WI38 (cell line): ENCODE results near the gene KHDC4.

Source experiments
- H3K4me3 ChIP-seq: 2 replicates; pipeline ENCODE4 v1.5.1; 2011; ENCODE audit warnings: low read depth, mild to moderate bottlenecking, control low read depth, low read length
- CTCF ChIP-seq: IDR thresholded peaks from 2 replicates; pipeline ENCODE4 v1.5.1; 2012; ENCODE audit warnings: low read depth, mild to moderate bottlenecking, control low read depth, low read length

Gene KHDC4

GRCh38 chr1:155973723-155974122, 39.5 kb upstream of the KHDC4 start:
- no peak for TF ChIP-seq CTCF
- no peak overlapping the region for H3K4me3 ChIP-seq

GRCh38 chr1:155971910-155972809, 37.9 kb upstream of the KHDC4 start:
- no peak overlapping the region for H3K4me3 ChIP-seq
- no peak for TF ChIP-seq CTCF

GRCh38 chr1:155970531-155971167, 36.4 kb upstream of the KHDC4 start:
- TF ChIP-seq CTCF = no peak
- H3K4me3 ChIP-seq = peak overlapping the region; percentile 27; the same call in 1 of the 2 replicates

GRCh38 chr1:155969377-155969791, 35.2 kb upstream of the KHDC4 start:
- no peak overlapping the region for H3K4me3 ChIP-seq

GRCh38 chr1:155968670-155969069, 34.5 kb upstream of the KHDC4 start:
- TF ChIP-seq CTCF = no peak
- no peak overlapping the region for H3K4me3 ChIP-seq

More at GRCh38 chr1:155969377-155969791, 35.2 kb upstream of the KHDC4 start:
- no peak for TF ChIP-seq CTCF

- H3K4me3 ChIP-seq = no peak overlapping the region
- no peak for TF ChIP-seq CTCF
Measured at GRCh38 chr1:155968051-155968400, 33.8 kb upstream of the KHDC4 start.
